Smooth muscle cell (in vitro differentiated cells): ENCODE measurements around the gene XYLB. TPM values are rescaled to one million over a fixed set of nuclear protein-coding genes. Genes with fewer than 3 reads are reported as not detected.
A peak's percentile ranks its signal among the peaks of the same experiment; 100 is the strongest.

Experiments used
- DNase-seq: peaks from one replicate; lab custom pipeline; 2025; ENCODE audit not compliant: unreplicated experiment; lab: John Stamatoyannopoulos, UW
- H2AFZ ChIP-seq: fragments of 200-600 bp; sonication (generic); 2 replicates; pipeline ENCODE4 v1.6.0; 2016; ENCODE audit warnings: antibody characterized with exemption, low read depth, mild to moderate bottlenecking
- H3F3A ChIP-seq: fragments of 200-600 bp; sonication (generic); 2 replicates; pipeline ENCODE4 v1.6.0; 2017; ENCODE audit warnings: antibody characterized with exemption, low read depth
- H3K27ac ChIP-seq: fragments of 200-600 bp; sonication (generic); 2 replicates; pipeline ENCODE4 v1.5.1; 2016; ENCODE audit warnings: low read depth, mild to moderate bottlenecking
- H3K27me3 ChIP-seq: fragments of 200-600 bp; sonication (generic); 2 replicates; pipeline ENCODE4 v1.6.1; 2016; ENCODE audit warnings: low read depth, mild to moderate bottlenecking
- H3K36me3 ChIP-seq: fragments of 200-600 bp; sonication (generic); 2 replicates; pipeline ENCODE4 v1.5.1; 2016; ENCODE audit warnings: low read depth
- H3K4me1 ChIP-seq: fragments of 200-600 bp; sonication (generic); 2 replicates; pipeline ENCODE4 v1.5.1; 2016; ENCODE audit warnings: low read depth
- H3K4me2 ChIP-seq: fragments of 200-600 bp; sonication (generic); 2 replicates; pipeline ENCODE4 v1.6.0; 2016; ENCODE audit warnings: mild to moderate bottlenecking
- H3K4me3 ChIP-seq: fragments of 200-600 bp; sonication (generic); 2 replicates; pipeline ENCODE4 v1.5.1; 2016; ENCODE audit warnings: mild to moderate bottlenecking
- H3K79me2 ChIP-seq: fragments of 200-600 bp; sonication (generic); 2 replicates; pipeline ENCODE4 v1.6.0; 2016; ENCODE audit warnings: low read depth, mild to moderate bottlenecking
- H3K9ac ChIP-seq: fragments of 200-600 bp; sonication (generic); 2 replicates; pipeline ENCODE4 v1.6.0; 2016; ENCODE audit warnings: low read depth
- H3K9me3 ChIP-seq: fragments of 200-600 bp; sonication (generic); replicated peaks from 2 replicates; pipeline ENCODE4 v1.5.1; 2016; ENCODE audit warnings: low read depth
- H4K20me1 ChIP-seq: fragments of 200-600 bp; sonication (generic); 2 replicates; pipeline ENCODE4 v1.6.0; 2016; ENCODE audit warnings: low read depth
- WGBS: methylation state at CpG from one replicate; pipeline ENCODE4 v1.1.7; 2016; ENCODE audit warnings: low lambda C conversion rate; 5-methylcytosine and 5-hydroxymethylcytosine counted together
- polyA plus RNA-seq: library from polyadenylated mRNA; unstranded; fragments of >200 nt; fragmentation: Nextera tagmentation; extraction: Ambion mirVana; gene quantifications from 2 replicates; pipeline ENCODE4 v1.2.1, GENCODE V29; 2016
- total RNA-seq: library from RNA; depleted of rRNA; stranded (reverse); fragments of >200 nt; gene quantifications from 2 replicates; pipeline ENCODE4 v1.2.3, GENCODE V29; 2014
- TF ChIP-seq, protein P1 (sequence below): fragments of 200-600 bp; sonication (generic); IDR thresholded peaks from 2 replicates; pipeline ENCODE4 v1.5.1; 2017; ENCODE audit warnings: borderline replicate concordance, mild to moderate bottlenecking, antibody characterized with exemption; ENCODE audit not compliant: insufficient read depth, poor library complexity, severe bottlenecking

The XYLB gene
- total and polyA plus RNA-seq, 2 experiments from 2014 or later: 0.40 to 1.5 TPM

- H3K4me3 ChIP-seq: peak overlapping the region; percentile 89
- peaks cover 9% of the 10 kb centered on the region for H3K4me1 ChIP-seq
- H3K9ac ChIP-seq: no peak overlapping the region
- no peaks in the 10 kb centered on the region for H3K9me3 ChIP-seq
- TF ChIP-seq, protein P1, sequence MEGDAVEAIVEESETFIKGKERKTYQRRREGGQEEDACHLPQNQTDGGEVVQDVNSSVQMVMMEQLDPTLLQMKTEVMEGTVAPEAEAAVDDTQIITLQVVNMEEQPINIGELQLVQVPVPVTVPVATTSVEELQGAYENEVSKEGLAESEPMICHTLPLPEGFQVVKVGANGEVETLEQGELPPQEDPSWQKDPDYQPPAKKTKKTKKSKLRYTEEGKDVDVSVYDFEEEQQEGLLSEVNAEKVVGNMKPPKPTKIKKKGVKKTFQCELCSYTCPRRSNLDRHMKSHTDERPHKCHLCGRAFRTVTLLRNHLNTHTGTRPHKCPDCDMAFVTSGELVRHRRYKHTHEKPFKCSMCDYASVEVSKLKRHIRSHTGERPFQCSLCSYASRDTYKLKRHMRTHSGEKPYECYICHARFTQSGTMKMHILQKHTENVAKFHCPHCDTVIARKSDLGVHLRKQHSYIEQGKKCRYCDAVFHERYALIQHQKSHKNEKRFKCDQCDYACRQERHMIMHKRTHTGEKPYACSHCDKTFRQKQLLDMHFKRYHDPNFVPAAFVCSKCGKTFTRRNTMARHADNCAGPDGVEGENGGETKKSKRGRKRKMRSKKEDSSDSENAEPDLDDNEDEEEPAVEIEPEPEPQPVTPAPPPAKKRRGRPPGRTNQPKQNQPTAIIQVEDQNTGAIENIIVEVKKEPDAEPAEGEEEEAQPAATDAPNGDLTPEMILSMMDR: no peak
- no peaks in the 10 kb centered on the region for H3F3A ChIP-seq
- H3K36me3 ChIP-seq: no peaks in the 10 kb centered on the region
- peak overlapping the region; percentile 85 for H2AFZ ChIP-seq
- H4K20me1 ChIP-seq: peaks cover 51% of the 10 kb centered on the region
- H3K27ac ChIP-seq: no peak overlapping the region
- no peaks in the 10 kb centered on the region for H3K27me3 ChIP-seq
- DNase-seq: no peak
- WGBS: under 1% methylated on average over 51 of the region's 72 CpGs
- H3K4me2 ChIP-seq: peak overlapping the region; percentile 99
- H3K79me2 ChIP-seq: peaks cover 51% of the 10 kb centered on the region
Observed at GRCh38 chr3:38454884-38455638, 108.5 kb downstream of the XYLB start.

- H3K79me2 ChIP-seq: peaks cover 57% of the 10 kb centered on the region
- H3K9ac ChIP-seq: no peak overlapping the region
- no peak overlapping the region for H3K27ac ChIP-seq
- H4K20me1 ChIP-seq: peaks cover 59% of the 10 kb centered on the region
- H3K4me1 ChIP-seq: peaks cover 9% of the 10 kb centered on the region
- H3K36me3 ChIP-seq: no peaks in the 10 kb centered on the region
- H3K4me3 ChIP-seq: peak overlapping the region; percentile 89
- H3K4me2 ChIP-seq: peak overlapping the region; percentile 99
- H3K9me3 ChIP-seq: no peaks in the 10 kb centered on the region
- WGBS: 14% methylated on average over 15 of the region's 15 CpGs
- DNase-seq: no peak
- no peaks in the 10 kb centered on the region for H3F3A ChIP-seq
- TF ChIP-seq, protein P1: no peak
- no peaks in the 10 kb centered on the region for H3K27me3 ChIP-seq
- peak overlapping the region; percentile 85 for H2AFZ ChIP-seq
Observed at GRCh38 chr3:38455639-38456430, 109.2 kb downstream of the XYLB start.

DNA sequence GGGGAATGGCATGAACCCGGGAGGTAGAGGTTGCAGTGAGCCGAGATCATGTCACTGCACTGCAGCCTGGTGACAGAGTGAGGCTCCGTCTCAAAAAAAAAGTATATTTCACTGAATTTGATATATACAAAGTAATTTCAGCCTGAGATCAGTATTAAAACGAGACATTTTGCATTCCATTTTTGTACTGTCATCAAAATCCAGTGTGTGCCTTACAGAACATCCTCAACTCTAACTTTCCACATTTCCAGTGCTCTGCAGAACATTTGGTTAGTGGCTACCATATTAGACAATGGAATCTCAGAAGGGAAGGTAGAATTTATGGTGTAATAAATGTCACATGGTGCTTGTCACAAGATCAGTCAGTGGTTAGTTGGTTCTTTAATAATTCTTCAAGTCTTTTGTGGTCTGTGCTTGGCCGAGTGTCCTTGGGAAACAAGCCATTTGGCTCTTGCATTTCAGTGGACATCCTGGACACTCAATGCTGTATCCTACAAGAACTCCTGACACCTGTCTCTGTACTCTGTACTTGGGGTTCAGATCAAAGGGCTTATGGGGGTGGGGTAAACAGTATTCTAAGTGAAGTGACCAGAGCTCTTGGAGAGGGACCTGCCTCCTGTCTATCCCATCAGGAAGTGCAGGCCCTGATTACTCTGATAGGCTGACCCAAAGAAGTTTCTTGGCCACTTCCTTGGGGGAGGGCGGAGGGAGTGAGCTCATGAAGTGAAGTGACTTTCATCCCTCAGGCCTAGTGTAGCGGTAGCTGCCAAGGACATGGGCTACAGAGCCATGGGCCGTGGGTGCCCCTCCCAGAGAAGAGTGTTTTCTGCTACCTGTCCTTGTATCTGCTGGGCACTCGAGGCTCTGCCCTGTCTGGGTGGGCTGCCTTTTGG is 110.8 kb downstream of the XYLB start:
- Histone ChIP-seq H3K9me3 (no peaks in the 10 kb centered on the region), H3K4me1 (peaks cover 9% of the 10 kb centered on the region), H3K36me3 (no peaks in the 10 kb centered on the region), H3K27me3 (no peaks in the 10 kb centered on the region), H3K4me2 (no peak overlapping the region), H2AFZ (no peak overlapping the region), H4K20me1 (peaks cover 73% of the 10 kb centered on the region), H3F3A (no peaks in the 10 kb centered on the region), H3K9ac (no peak overlapping the region), H3K79me2 (peaks cover 71% of the 10 kb centered on the region), H3K4me3 (no peak overlapping the region), H3K27ac (no peak overlapping the region)
- WGBS: 94% methylated on average over 9 of the region's 9 CpGs
- no peak for DNase-seq
- TF ChIP-seq, protein P1: no peak
